ENCODE measurements around the gene SLC17A7. TPM values are rescaled to one million over a fixed set of nuclear protein-coding genes. Genes with fewer than 3 reads are reported as not detected.

The SLC17A7 gene
- total RNA-seq, 2 donors from 2014 or later, result 0.22 to 0.33 TPM

GRCh38 chr19:49390131-49390928 is 51.0 kb downstream of the SLC17A7 start:
- Mint-ChIP-seq H3K27ac (no peak overlapping the region), H3K9me3 (peaks cover 1% of the 10 kb centered on the region), H3K4me1 (no peaks in the 10 kb centered on the region), H3K36me3 (ENCODE audit: low read depth) (no peaks in the 10 kb centered on the region), H3K27me3 (ENCODE audit: insufficient read depth) (peaks cover 26% of the 10 kb centered on the region), H3K4me3 (no peak overlapping the region)
- H3K27me3 ChIP-seq (ENCODE audit: control insufficient read depth, insufficient read depth, low read length, poor library complexity, severe bottlenecking), result peaks cover 9% of the 10 kb centered on the region
- H3K36me3 ChIP-seq (ENCODE audit: control insufficient read depth, insufficient read depth, low read length), result no peaks in the 10 kb centered on the region
- DNase-seq, result no peak
- H3K4me3 ChIP-seq (ENCODE audit: low read length), result no peak overlapping the region
- H3K4me1 ChIP-seq (ENCODE audit: control insufficient read depth, insufficient read depth, low read length), result no peaks in the 10 kb centered on the region
- no peak overlapping the region for H3K9ac ChIP-seq (ENCODE audit: extremely low read depth, low read length, poor library complexity, severe bottlenecking)
- WGBS, 2 experiments (ENCODE audit: insufficient coverage in 1 of 2, insufficient read length in 1 of 2), result 82 to 88% methylated on average over 10 to 26 of the region's 26 CpGs
- TF ChIP-seq CTCF (conservative IDR thresholded peaks at IDR 0.05), result no peak
- H3K27ac ChIP-seq (ENCODE audit: low read depth, low read length), result no peak overlapping the region
- H3K9me3 ChIP-seq (ENCODE audit: control insufficient read depth, low read length), result no peaks in the 10 kb centered on the region

GRCh38 chr19:49389406-49389805 is 51.9 kb downstream of the SLC17A7 start:
- Mint-ChIP-seq H3K9me3 (peaks cover 1% of the 10 kb centered on the region), H3K36me3 (ENCODE audit: low read depth) (no peaks in the 10 kb centered on the region), H3K27me3 (ENCODE audit: insufficient read depth) (peaks cover 28% of the 10 kb centered on the region), H3K27ac (no peak overlapping the region), H3K4me1 (no peaks in the 10 kb centered on the region), H3K4me3 (no peak overlapping the region)
- DNase-seq, result no peak
- no peak overlapping the region for H3K27ac ChIP-seq (ENCODE audit: low read depth, low read length)
- H3K9me3 ChIP-seq (ENCODE audit: control insufficient read depth, low read length), result no peaks in the 10 kb centered on the region
- no peak for TF ChIP-seq CTCF (conservative IDR thresholded peaks at IDR 0.05)
- WGBS, 2 experiments (ENCODE audit: insufficient coverage in 1 of 2, insufficient read length in 1 of 2), result 91 to 95% methylated on average over 17 to 20 of the region's 20 CpGs
- no peaks in the 10 kb centered on the region for H3K4me1 ChIP-seq (ENCODE audit: control insufficient read depth, insufficient read depth, low read length)
- H3K9ac ChIP-seq (ENCODE audit: extremely low read depth, low read length, poor library complexity, severe bottlenecking), result no peak overlapping the region
- H3K27me3 ChIP-seq (ENCODE audit: control insufficient read depth, insufficient read depth, low read length, poor library complexity, severe bottlenecking), result peaks cover 9% of the 10 kb centered on the region
- H3K4me3 ChIP-seq (ENCODE audit: low read length), result no peak overlapping the region
- no peaks in the 10 kb centered on the region for H3K36me3 ChIP-seq (ENCODE audit: control insufficient read depth, insufficient read depth, low read length)

- Histone ChIP-seq H3K9ac (ENCODE audit: extremely low read depth, low read length, poor library complexity, severe bottlenecking) (no peak within 1 kb of the TSS), H3K4me3 (ENCODE audit: low read length) (no peak within 1 kb of the TSS), H3K4me1 (ENCODE audit: control insufficient read depth, insufficient read depth, low read length) (no peaks in the 10 kb centered on the region), H3K27ac (ENCODE audit: low read depth, low read length) (no peak within 1 kb of the TSS), H3K9me3 (ENCODE audit: control insufficient read depth, low read length) (no peaks in the 10 kb centered on the region), H3K27me3 (ENCODE audit: control insufficient read depth, insufficient read depth, low read length, poor library complexity, severe bottlenecking) (peaks cover 6% of the 10 kb centered on the region), H3K36me3 (ENCODE audit: control insufficient read depth, insufficient read depth, low read length) (no peaks in the 10 kb centered on the region)
- H3K36me3 Mint-ChIP-seq (ENCODE audit: low read depth), result no peaks in the 10 kb centered on the region
- H3K9me3 Mint-ChIP-seq, result peaks cover 6% of the 10 kb centered on the region
- no peak for TF ChIP-seq CTCF (conservative IDR thresholded peaks at IDR 0.05)
- DNase-seq, result no peak
- H3K4me3 Mint-ChIP-seq, result no peak within 1 kb of the TSS
- WGBS, 2 experiments (ENCODE audit: insufficient coverage in 1 of 2, insufficient read length in 1 of 2), result 95% methylated on average over 30 to 40 of the region's 40 CpGs
- H3K4me1 Mint-ChIP-seq, result no peaks in the 10 kb centered on the region
- H3K27ac Mint-ChIP-seq, result no peak within 1 kb of the TSS
- H3K27me3 Mint-ChIP-seq (ENCODE audit: insufficient read depth), result peaks cover 32% of the 10 kb centered on the region
These were observed 53.4 kb downstream of the SLC17A7 start, which contains the start of gene KASH5 for GRCh38 chr19:49387936-49388372. KASH5 (plus strand) TSS chr19:49388249; CDS start chr19:49390884, 2,635 bp downstream.
